HEK293 (cell line): ENCODE measurements around the gene ARCN1.
A peak's percentile ranks its signal among the peaks of the same experiment; 100 is the strongest.

Source experiments
- CTCF ChIA-PET: fragments of 350-600 bp; formaldehyde crosslinking; extraction: SDS; loops from one replicate; lab custom pipeline; 2021; ENCODE audit warnings: antibody characterized with exemption; lab: Yijun Ruan, JAX
- POLR2A ChIA-PET: fragments of 300-600 bp; formaldehyde crosslinking; extraction: SDS; loops from one replicate; lab custom pipeline; 2020; ENCODE audit warnings: antibody characterized with exemption, inconsistent platforms; lab: Yijun Ruan, JAX
- H3K27ac ChIP-seq: fragments of 200-500 bp; sonication (Bioruptor generic); 2 replicates; pipeline ENCODE4 v1.5.1; 2014; ENCODE audit warnings: low read depth, low read length, control low read depth, inconsistent platforms; ENCODE audit errors: extremely low read depth
- H3K36me3 ChIP-seq, 2 experiments: fragments of 200-500 bp in 1 of 2; sonication (Bioruptor generic) in 1 of 2; 1 replicate in 1 of 2; 2 replicates in 1 of 2; pipeline ENCODE4 v1.5.1; 2014 to 2017; ENCODE audit warnings: inconsistent platforms in 2 of 2, low read length in 2 of 2; ENCODE audit not compliant: control insufficient read depth in 2 of 2, insufficient read depth in 1 of 2
- H3K4me1 ChIP-seq: fragments of 200-500 bp; sonication (Bioruptor generic); 2 replicates; pipeline ENCODE4 v1.5.1; 2014; ENCODE audit warnings: mild to moderate bottlenecking, low read length, inconsistent platforms; ENCODE audit not compliant: control insufficient read depth, insufficient read depth
- H3K4me3 ChIP-seq: 2 replicates; pipeline ENCODE4 v1.5.1; 2011; ENCODE audit warnings: low read depth, mild to moderate bottlenecking, control low read depth, low read length, moderate library complexity
- H3K9me3 ChIP-seq: fragments of 200-500 bp; sonication (Bioruptor generic); 2 replicates; pipeline ENCODE4 v1.5.1; 2014; ENCODE audit warnings: low read depth, low read length, inconsistent platforms; ENCODE audit not compliant: control insufficient read depth, insufficient read depth
- GLI4 ChIP-seq: fragments of 450-650 bp; formaldehyde crosslinking; IDR thresholded peaks from 2 replicates; pipeline ENCODE4 v1.5.1; 2016; ENCODE audit warnings: missing biosample characterization, missing genetic modification characterization
- RBAK ChIP-seq: fragments of 450-650 bp; formaldehyde crosslinking; IDR thresholded peaks from 2 replicates; pipeline ENCODE4 v1.5.1; 2016; ENCODE audit warnings: missing biosample characterization, missing genetic modification characterization
- REPIN1 ChIP-seq: fragments of 450-650 bp; formaldehyde crosslinking; IDR thresholded peaks from 2 replicates; pipeline ENCODE4 v1.5.1; 2017; ENCODE audit warnings: missing biosample characterization, missing genetic modification characterization, low read depth
- ZFHX2 ChIP-seq: fragments of 450-650 bp; formaldehyde crosslinking; conservative IDR thresholded peaks from 2 replicates; pipeline ENCODE4 v1.5.1; 2016; ENCODE audit warnings: missing biosample characterization, missing genetic modification characterization
- ZNF10 ChIP-seq: fragments of 450-650 bp; formaldehyde crosslinking; IDR thresholded peaks from 2 replicates; pipeline ENCODE4 v1.5.1; 2017; ENCODE audit warnings: missing biosample characterization, missing genetic modification characterization
- ZNF140 ChIP-seq: fragments of 450-650 bp; formaldehyde crosslinking; IDR thresholded peaks from 2 replicates; pipeline ENCODE4 v1.5.1; 2016; ENCODE audit warnings: missing biosample characterization, missing genetic modification characterization
- ZNF19 ChIP-seq: fragments of 450-650 bp; formaldehyde crosslinking; IDR thresholded peaks from 2 replicates; pipeline ENCODE4; 2016; ENCODE audit warnings: missing biosample characterization, missing genetic modification characterization, low read depth
- ZNF23 ChIP-seq: fragments of 450-650 bp; formaldehyde crosslinking; IDR thresholded peaks from 2 replicates; pipeline ENCODE4 v1.5.1; 2016; ENCODE audit warnings: missing biosample characterization, missing genetic modification characterization, borderline replicate concordance
- ZNF416 ChIP-seq: fragments of 450-650 bp; formaldehyde crosslinking; IDR thresholded peaks from 2 replicates; pipeline ENCODE4 v1.5.1; 2016; ENCODE audit warnings: missing biosample characterization, missing genetic modification characterization
- ZNF623 ChIP-seq: fragments of 450-650 bp; formaldehyde crosslinking; IDR thresholded peaks from 2 replicates; pipeline ENCODE4 v1.5.1; 2016; ENCODE audit warnings: missing biosample characterization, missing genetic modification characterization
- ZNF654 ChIP-seq: fragments of 450-650 bp; formaldehyde crosslinking; IDR thresholded peaks from 2 replicates; pipeline ENCODE4 v1.5.1; 2016; ENCODE audit warnings: low read depth, missing biosample characterization, missing genetic modification characterization
- TF ChIP-seq, protein P1 (sequence below): fragments of 450-650 bp; formaldehyde crosslinking; IDR thresholded peaks from 2 replicates; pipeline ENCODE4 v1.5.1; 2016; ENCODE audit warnings: missing biosample characterization, missing genetic modification characterization, borderline replicate concordance
- TF ChIP-seq, protein P2 (sequence below): fragments of 450-650 bp; formaldehyde crosslinking; conservative IDR thresholded peaks from 2 replicates; pipeline ENCODE4 v1.5.1; 2016; ENCODE audit warnings: low read depth, missing biosample characterization, missing genetic modification characterization
- TF ChIP-seq, protein P3 (sequence below): fragments of 450-650 bp; formaldehyde crosslinking; IDR thresholded peaks from 2 replicates; pipeline ENCODE4 v1.5.1; 2016; ENCODE audit warnings: missing biosample characterization, missing genetic modification characterization

Gene ARCN1

GRCh38 chr11:118537409-118537980, 34.7 kb upstream of the ARCN1 start:
- CTCF ChIA-PET = interaction anchor here (0.7 kb wide), 1 partner anchor 269 kb away, joined by 3 read pairs; no protein-coding TSS in a partner anchor

DNA sequence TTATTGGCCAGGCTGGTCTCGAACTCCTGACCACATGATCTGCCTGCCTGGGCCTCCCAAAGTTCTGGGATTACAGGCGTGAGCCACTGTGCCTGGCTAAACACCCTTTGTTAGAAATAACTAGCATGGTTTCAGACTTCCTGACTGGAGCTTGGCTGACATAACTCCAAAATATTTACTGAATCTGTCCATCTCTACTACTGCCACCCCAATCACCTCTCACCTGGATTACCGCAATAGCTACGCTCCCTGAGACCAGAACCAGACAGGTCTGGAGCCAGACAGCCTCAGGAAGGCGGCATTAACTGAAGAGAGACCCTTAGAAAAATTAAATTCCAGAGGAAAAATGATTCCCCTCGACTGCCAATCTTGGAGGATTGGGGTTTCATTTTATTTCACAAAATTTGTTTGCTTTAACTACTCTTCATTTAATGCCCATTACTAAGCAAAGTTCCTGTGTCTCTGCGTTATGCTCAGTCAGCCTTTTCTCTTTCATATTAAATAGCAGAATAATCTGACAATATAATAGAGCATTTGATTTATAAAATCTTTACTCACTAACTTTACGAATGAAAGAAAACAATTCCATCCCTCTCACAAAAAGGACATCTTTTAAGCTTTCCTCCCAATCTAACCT, 28.1 kb upstream of the ARCN1 start:
- H3K4me1 ChIP-seq = no peaks in the 10 kb centered on the region
- H3K36me3 ChIP-seq = peaks cover 0 to 58% of the 10 kb centered on the region in 2 experiments; a peak in 2 of 3 replicates
- no peaks in the 10 kb centered on the region for H3K9me3 ChIP-seq
- H3K27ac ChIP-seq = no peak overlapping the region
- no peak for TF ChIP-seq ZNF416 (tag by site-specific recombination)
- no peak for TF ChIP-seq ZNF654 (tag by site-specific recombination)
- no peak for TF ChIP-seq REPIN1 (tag by site-specific recombination)
- TF ChIP-seq ZNF140 (tag by site-specific recombination) = no peak
- no peak for TF ChIP-seq ZFHX2 (tag by site-specific recombination)
- TF ChIP-seq RBAK (tag by site-specific recombination) = no peak
- TF ChIP-seq, all 188 proteins: peak for 0
- ChIA-PET POLR2A (no interaction called here), CTCF (interaction anchor here (0.6 to 0.8 kb wide), 3 partner anchors 15 to 390 kb away, joined by 3 read pairs; partner anchors contain the start of gene TTC36)
- H3K4me3 ChIP-seq = no peak overlapping the region

More at GRCh38 chr11:118537409-118537980, 34.7 kb upstream of the ARCN1 start:
- Histone ChIP-seq H3K9me3 (no peaks in the 10 kb centered on the region), H3K4me3 (no peak overlapping the region), H3K4me1 (no peaks in the 10 kb centered on the region), H3K27ac (no peak overlapping the region), H3K36me3 (peaks cover 0 to 60% of the 10 kb centered on the region in 2 experiments; a peak in 2 of 3 replicates)
- TF ChIP-seq, protein P1, sequence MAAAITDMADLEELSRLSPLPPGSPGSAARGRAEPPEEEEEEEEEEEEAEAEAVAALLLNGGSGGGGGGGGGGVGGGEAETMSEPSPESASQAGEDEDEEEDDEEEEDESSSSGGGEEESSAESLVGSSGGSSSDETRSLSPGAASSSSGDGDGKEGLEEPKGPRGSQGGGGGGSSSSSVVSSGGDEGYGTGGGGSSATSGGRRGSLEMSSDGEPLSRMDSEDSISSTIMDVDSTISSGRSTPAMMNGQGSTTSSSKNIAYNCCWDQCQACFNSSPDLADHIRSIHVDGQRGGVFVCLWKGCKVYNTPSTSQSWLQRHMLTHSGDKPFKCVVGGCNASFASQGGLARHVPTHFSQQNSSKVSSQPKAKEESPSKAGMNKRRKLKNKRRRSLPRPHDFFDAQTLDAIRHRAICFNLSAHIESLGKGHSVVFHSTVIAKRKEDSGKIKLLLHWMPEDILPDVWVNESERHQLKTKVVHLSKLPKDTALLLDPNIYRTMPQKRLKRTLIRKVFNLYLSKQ (tag by site-specific recombination) = no peak
- TF ChIP-seq GLI4 (tag by site-specific recombination) = no peak
- TF ChIP-seq, protein P2, sequence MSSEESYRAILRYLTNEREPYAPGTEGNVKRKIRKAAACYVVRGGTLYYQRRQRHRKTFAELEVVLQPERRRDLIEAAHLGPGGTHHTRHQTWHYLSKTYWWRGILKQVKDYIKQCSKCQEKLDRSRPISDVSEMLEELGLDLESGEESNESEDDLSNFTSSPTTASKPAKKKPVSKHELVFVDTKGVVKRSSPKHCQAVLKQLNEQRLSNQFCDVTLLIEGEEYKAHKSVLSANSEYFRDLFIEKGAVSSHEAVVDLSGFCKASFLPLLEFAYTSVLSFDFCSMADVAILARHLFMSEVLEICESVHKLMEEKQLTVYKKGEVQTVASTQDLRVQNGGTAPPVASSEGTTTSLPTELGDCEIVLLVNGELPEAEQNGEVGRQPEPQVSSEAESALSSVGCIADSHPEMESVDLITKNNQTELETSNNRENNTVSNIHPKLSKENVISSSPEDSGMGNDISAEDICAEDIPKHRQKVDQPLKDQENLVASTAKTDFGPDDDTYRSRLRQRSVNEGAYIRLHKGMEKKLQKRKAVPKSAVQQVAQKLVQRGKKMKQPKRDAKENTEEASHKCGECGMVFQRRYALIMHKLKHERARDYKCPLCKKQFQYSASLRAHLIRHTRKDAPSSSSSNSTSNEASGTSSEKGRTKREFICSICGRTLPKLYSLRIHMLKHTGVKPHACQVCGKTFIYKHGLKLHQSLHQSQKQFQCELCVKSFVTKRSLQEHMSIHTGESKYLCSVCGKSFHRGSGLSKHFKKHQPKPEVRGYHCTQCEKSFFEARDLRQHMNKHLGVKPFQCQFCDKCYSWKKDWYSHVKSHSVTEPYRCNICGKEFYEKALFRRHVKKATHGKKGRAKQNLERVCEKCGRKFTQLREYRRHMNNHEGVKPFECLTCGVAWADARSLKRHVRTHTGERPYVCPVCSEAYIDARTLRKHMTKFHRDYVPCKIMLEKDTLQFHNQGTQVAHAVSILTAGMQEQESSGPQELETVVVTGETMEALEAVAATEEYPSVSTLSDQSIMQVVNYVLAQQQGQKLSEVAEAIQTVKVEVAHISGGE (tag by site-specific recombination) = no peak
- no peak for TF ChIP-seq ZNF23 (tag by site-specific recombination)
- TF ChIP-seq ZNF10 = peak; percentile 84
- no peak for TF ChIP-seq ZNF623
- TF ChIP-seq ZNF19 (tag by site-specific recombination) = no peak
- TF ChIP-seq, protein P3, sequence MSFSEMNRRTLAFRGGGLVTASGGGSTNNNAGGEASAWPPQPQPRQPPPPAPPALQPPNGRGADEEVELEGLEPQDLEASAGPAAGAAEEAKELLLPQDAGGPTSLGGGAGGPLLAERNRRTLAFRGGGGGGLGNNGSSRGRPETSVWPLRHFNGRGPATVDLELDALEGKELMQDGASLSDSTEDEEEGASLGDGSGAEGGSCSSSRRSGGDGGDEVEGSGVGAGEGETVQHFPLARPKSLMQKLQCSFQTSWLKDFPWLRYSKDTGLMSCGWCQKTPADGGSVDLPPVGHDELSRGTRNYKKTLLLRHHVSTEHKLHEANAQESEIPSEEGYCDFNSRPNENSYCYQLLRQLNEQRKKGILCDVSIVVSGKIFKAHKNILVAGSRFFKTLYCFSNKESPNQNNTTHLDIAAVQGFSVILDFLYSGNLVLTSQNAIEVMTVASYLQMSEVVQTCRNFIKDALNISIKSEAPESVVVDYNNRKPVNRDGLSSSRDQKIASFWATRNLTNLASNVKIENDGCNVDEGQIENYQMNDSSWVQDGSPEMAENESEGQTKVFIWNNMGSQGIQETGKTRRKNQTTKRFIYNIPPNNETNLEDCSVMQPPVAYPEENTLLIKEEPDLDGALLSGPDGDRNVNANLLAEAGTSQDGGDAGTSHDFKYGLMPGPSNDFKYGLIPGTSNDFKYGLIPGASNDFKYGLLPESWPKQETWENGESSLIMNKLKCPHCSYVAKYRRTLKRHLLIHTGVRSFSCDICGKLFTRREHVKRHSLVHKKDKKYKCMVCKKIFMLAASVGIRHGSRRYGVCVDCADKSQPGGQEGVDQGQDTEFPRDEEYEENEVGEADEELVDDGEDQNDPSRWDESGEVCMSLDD (tag by site-specific recombination) = no peak
- POLR2A ChIA-PET = no interaction called here
